T-cell (primary cell): ENCODE measurements around the gene TAS2R14. TPM values are rescaled to one million over a fixed set of nuclear protein-coding genes. Genes with fewer than 3 reads are reported as not detected.

ENCODE experiments used
- ATAC-seq, 4 experiments: fragments of 200-7000 bp in 3 of 4; fragments of 150-1000 bp in 1 of 4; cut with Tn5 transposase; replicated peaks in 1 of 4; 1 replicate in 3 of 4; 2 replicates in 1 of 4; pipeline ENCODE4 v1.10.0; 2021; ENCODE audit warnings: moderate library complexity in 3 of 4, mild to moderate bottlenecking in 2 of 4, moderate number of reproducible peaks in 1 of 4
- CTCF ChIA-PET, 2 donors: fragments of 300-600 bp; sonication (Branson Sonifier 250); formaldehyde crosslinking; loops; one replicate each; lab custom pipeline; 2022; ENCODE audit warnings: antibody characterized with exemption in 2 of 2; lab: Charles Lee
- POLR2A ChIA-PET, 2 donors: fragments of 300-600 bp; sonication (Branson Sonifier 250); formaldehyde crosslinking; loops; one replicate each; lab custom pipeline; 2022; ENCODE audit warnings: antibody characterized with exemption in 2 of 2; lab: Charles Lee
- DNase-seq, 35 experiments: peaks; one replicate each; pipeline versions ENCODE4 v3.0.0 to v3.0.0-alpha.2; 2013 to 2023
- H3K27ac ChIP-seq: one replicate; pipeline ENCODE4 v1.5.1; 2013; ENCODE audit warnings: low read length
- H3K27me3 ChIP-seq, 2 experiments: replicated peaks in 1 of 2; 1 replicate in 1 of 2; 2 replicates in 1 of 2; pipeline versions ENCODE4 v1.6.1 to v1.7.0; 2013; ENCODE audit warnings: low read length in 1 of 2, mixed read lengths in 1 of 2; ENCODE audit not compliant: control insufficient read depth in 2 of 2, insufficient read depth in 2 of 2; ENCODE audit errors: extremely low read depth in 1 of 2
- H3K36me3 ChIP-seq, 2 donors: 1 replicate in 1 of 2; 2 replicates in 1 of 2; pipeline versions ENCODE4 v1.6.1 to v1.7.0; 2013; ENCODE audit warnings: low read length in 1 of 2; ENCODE audit not compliant: control insufficient read depth in 2 of 2, insufficient read depth in 1 of 2; ENCODE audit errors: extremely low read depth in 1 of 2
- H3K4me1 ChIP-seq, 2 experiments: 1 replicate in 1 of 2; 2 replicates in 1 of 2; pipeline versions ENCODE4 v1.6.1 to v1.7.0; 2013; ENCODE audit warnings: low read length in 2 of 2, mixed read lengths in 1 of 2; ENCODE audit not compliant: insufficient read depth in 2 of 2, control insufficient read depth in 1 of 2; ENCODE audit errors: extremely low read depth in 1 of 2
- H3K4me3 ChIP-seq, 2 donors: 1 replicate in 1 of 2; 2 replicates in 1 of 2; pipeline versions ENCODE4 v1.5.1 to v1.7.0; 2013; ENCODE audit warnings: mild to moderate bottlenecking in 2 of 2, low read length in 1 of 2, moderate library complexity in 1 of 2; ENCODE audit not compliant: control insufficient read depth in 1 of 2; ENCODE audit errors: extremely low read depth in 1 of 2
- H3K9me3 ChIP-seq: 2 replicates; pipeline ENCODE4 v1.7.0; 2013
- H3K27ac Mint-ChIP-seq, 2 donors: one replicate each; pipeline ENCODE4 v1.8.0; 2020 to 2021; ENCODE audit warnings: mild to moderate bottlenecking in 2 of 2, mixed read lengths in 2 of 2
- H3K27me3 Mint-ChIP-seq, 2 donors: one replicate each; pipeline ENCODE4 v1.8.0; 2021 to 2022; ENCODE audit warnings: mixed read lengths in 2 of 2
- H3K36me3 Mint-ChIP-seq: one replicate; pipeline ENCODE4 v1.8.0; 2021; ENCODE audit warnings: mixed read lengths
- H3K4me1 Mint-ChIP-seq, 3 donors: one replicate each; pipeline ENCODE4 v1.8.0; 2020 to 2022; ENCODE audit warnings: mixed read lengths in 3 of 3, mild to moderate bottlenecking in 1 of 3
- H3K4me3 Mint-ChIP-seq, 3 donors: one replicate each; pipeline ENCODE4 v1.8.0; 2020 to 2022; ENCODE audit warnings: mild to moderate bottlenecking in 3 of 3, mixed read lengths in 3 of 3, moderate library complexity in 3 of 3
- H3K9me3 Mint-ChIP-seq, 3 donors: one replicate each; pipeline ENCODE4 v1.8.0; 2020 to 2022; ENCODE audit warnings: mixed read lengths in 3 of 3
- WGBS: methylation state at CpG from one replicate; pipeline ENCODE4 v1.1.5; 2013; ENCODE audit warnings: missing lambda C conversion rate; ENCODE audit not compliant: insufficient coverage; 5-methylcytosine and 5-hydroxymethylcytosine counted together
- total RNA-seq, 35 experiments: library from RNA in 6 of 35; stranded (reverse) in 6 of 35; fragments of 120-200 nt in 1 of 35; gene quantifications; one replicate each; pipeline versions ENCODE4 v1.2.1 to v1.2.4 and lab custom pipeline; 2013 to 2026

The TAS2R14 gene
- 1 to 10 TPM; 2.4 to 3.5 (median 2.7) TPM for total RNA-seq
- 4.2 TPM for total RNA-seq (2013)
- 0.19 to 3.3 (median 1.4) reads per million in 29 experiments for total RNA-seq (lab: John Stamatoyannopoulos, UW)

- H3K9me3 Mint-ChIP-seq = no peaks in the 10 kb centered on the region
- ChIA-PET POLR2A (interaction anchor here in 1 of 2 donors (0.7 kb wide), 1 partner anchor 25 kb away, joined by 5 read pairs; no protein-coding TSS in a partner anchor), CTCF (no interaction called here)
- Histone ChIP-seq H3K4me1 (no peaks in the 10 kb centered on the region), H3K27me3 (no peaks in the 10 kb centered on the region), H3K4me3 (no peak within 1 kb of the TSS), H3K27ac (no peak within 1 kb of the TSS), H3K9me3 (no peaks in the 10 kb centered on the region), H3K36me3 (no peaks in the 10 kb centered on the region)
- ATAC-seq (no peak), DNase-seq (no peak)
- H3K36me3 Mint-ChIP-seq = peaks cover 12% of the 10 kb centered on the region
- H3K4me1 Mint-ChIP-seq = peaks cover 0 to 6% (median 6%) of the 10 kb centered on the region in 3 donors
- H3K27ac Mint-ChIP-seq = no peak within 1 kb of the TSS
- 100% methylated on average over 1 of the region's 1 CpG for WGBS
- no peaks in the 10 kb centered on the region for H3K27me3 Mint-ChIP-seq
- no peak within 1 kb of the TSS for H3K4me3 Mint-ChIP-seq
Observed at GRCh38 chr12:10939163-10939562, at the start of gene TAS2R14. TSS of gene TAS2R14 (minus strand) at chr12:10939263. CDS start at chr12:10939207, 56 bp downstream.

GRCh38 chr12:10986812-10987211 is 47.7 kb upstream of the TAS2R14 start, which contains the start of gene TAS2R50:
TSS of gene TAS2R50 (minus strand) at chr12:10986912. CDS start at chr12:10986860, 52 bp downstream.
- Mint-ChIP-seq H3K27ac (no peak within 1 kb of the TSS), H3K4me3 (no peak within 1 kb of the TSS), H3K9me3 (peaks cover 0 to 11% (median 10%) of the 10 kb centered on the region in 3 donors), H3K36me3 (peaks cover 16% of the 10 kb centered on the region), H3K27me3 (no peaks in the 10 kb centered on the region), H3K4me1 (peaks cover 13 to 27% (median 27%) of the 10 kb centered on the region in 3 donors)
- no peak for DNase-seq
- Histone ChIP-seq H3K27ac (no peak within 1 kb of the TSS), H3K4me1 (peaks cover 14 to 15% of the 10 kb centered on the region in 2 experiments), H3K27me3 (no peaks in the 10 kb centered on the region), H3K4me3 (no peak within 1 kb of the TSS), H3K36me3 (peaks cover 0 to 4% of the 10 kb centered on the region in 2 donors), H3K9me3 (peaks cover 2% of the 10 kb centered on the region)
- ChIA-PET CTCF (no interaction called here), POLR2A (no interaction called here)
- no CpG with 5 or more reads among the region's 2 CpGs for WGBS
- ATAC-seq = no peak

- H3K27ac Mint-ChIP-seq = no peak overlapping the region
- H3K27me3 ChIP-seq = peaks cover 0 to 5% of the 10 kb centered on the region in 2 experiments
- no peaks in the 10 kb centered on the region for H3K36me3 ChIP-seq
- WGBS = no CpG with 5 or more reads among the region's 5 CpGs
- H3K27me3 Mint-ChIP-seq = no peaks in the 10 kb centered on the region
- peaks cover 17 to 18% of the 10 kb centered on the region in 2 experiments for H3K4me1 ChIP-seq
- DNase-seq (peak in 33 of 35 experiments; percentile 6 to 80 (median 49)), ATAC-seq (peak; percentile 90 to 98 (median 97))
- peaks cover 6% of the 10 kb centered on the region for H3K36me3 Mint-ChIP-seq
- no peaks in the 10 kb centered on the region for H3K9me3 ChIP-seq
- peaks cover 19 to 49% (median 46%) of the 10 kb centered on the region in 3 donors for H3K4me1 Mint-ChIP-seq
- POLR2A ChIA-PET = no interaction called here
- H3K4me3 Mint-ChIP-seq = no peak overlapping the region
- CTCF ChIA-PET = interaction anchor here in 1 of 2 donors (0.7 to 1.0 kb wide), 2 partner anchors 92 to 563 kb away, joined by 3 read pairs; no protein-coding TSS in a partner anchor
- H3K9me3 Mint-ChIP-seq = no peaks in the 10 kb centered on the region
- H3K27ac ChIP-seq = no peak overlapping the region
- no peak overlapping the region for H3K4me3 ChIP-seq
Observed at GRCh38 chr12:10982244-10982643, 43.2 kb upstream of the TAS2R14 start.

- ATAC-seq = no peak
- H3K9me3 Mint-ChIP-seq = no peaks in the 10 kb centered on the region
- H3K27me3 Mint-ChIP-seq = no peaks in the 10 kb centered on the region
- CTCF ChIA-PET = interaction anchor here in 1 of 2 donors (0.6 kb wide), 1 partner anchor 581 kb away, joined by 5 read pairs; no protein-coding TSS in a partner anchor
- H3K4me3 ChIP-seq = no peak overlapping the region
- no peaks in the 10 kb centered on the region for H3K9me3 ChIP-seq
- no peaks in the 10 kb centered on the region for H3K4me1 ChIP-seq
- peaks cover 13 to 23% (median 20%) of the 10 kb centered on the region in 3 donors for H3K4me1 Mint-ChIP-seq
- H3K4me3 Mint-ChIP-seq = no peak overlapping the region
- no peak overlapping the region for H3K27ac Mint-ChIP-seq
- H3K27me3 ChIP-seq = no peaks in the 10 kb centered on the region
- H3K27ac ChIP-seq = no peak overlapping the region
- 100% methylated on average over 1 of the region's 3 CpGs for WGBS
- H3K36me3 Mint-ChIP-seq = peaks cover 13% of the 10 kb centered on the region
- no peak for DNase-seq
- peaks cover 0 to 3% of the 10 kb centered on the region in 2 donors for H3K36me3 ChIP-seq
- POLR2A ChIA-PET = no interaction called here
Observed at GRCh38 chr12:10974965-10975364, 35.9 kb upstream of the TAS2R14 start.

- ATAC-seq (no peak), DNase-seq (no peak)
- Mint-ChIP-seq H3K9me3 (no peaks in the 10 kb centered on the region), H3K4me3 (no peak overlapping the region), H3K4me1 (peaks cover 0 to 7% (median 0%) of the 10 kb centered on the region in 3 donors), H3K36me3 (peaks cover 30% of the 10 kb centered on the region), H3K27ac (no peak overlapping the region), H3K27me3 (no peaks in the 10 kb centered on the region)
- ChIA-PET CTCF (no interaction called here), POLR2A (no interaction called here)
- no peaks in the 10 kb centered on the region for H3K9me3 ChIP-seq
- no peak overlapping the region for H3K27ac ChIP-seq
- H3K27me3 ChIP-seq = no peaks in the 10 kb centered on the region
- peaks cover 0 to 3% of the 10 kb centered on the region in 2 donors for H3K36me3 ChIP-seq
- WGBS = 91% methylated on average over 8 of the region's 15 CpGs
- H3K4me3 ChIP-seq = no peak overlapping the region
- no peaks in the 10 kb centered on the region for H3K4me1 ChIP-seq
Observed at GRCh38 chr12:10968765-10969456, 29.8 kb upstream of the TAS2R14 start.

- H3K27me3 ChIP-seq = no peaks in the 10 kb centered on the region
- H3K36me3 ChIP-seq = no peaks in the 10 kb centered on the region
- Mint-ChIP-seq H3K9me3 (no peaks in the 10 kb centered on the region), H3K4me1 (peaks cover 0 to 8% (median under 1%) of the 10 kb centered on the region in 3 donors), H3K27ac (no peak overlapping the region), H3K36me3 (peaks cover 23% of the 10 kb centered on the region), H3K4me3 (no peak overlapping the region), H3K27me3 (no peaks in the 10 kb centered on the region)
- CTCF ChIA-PET = no interaction called here
- DNase-seq (no peak), ATAC-seq (no peak)
- no peak overlapping the region for H3K4me3 ChIP-seq
- H3K9me3 ChIP-seq = no peaks in the 10 kb centered on the region
- WGBS = no CpG with 5 or more reads among the region's 2 CpGs
- H3K27ac ChIP-seq = no peak overlapping the region
- no peaks in the 10 kb centered on the region for H3K4me1 ChIP-seq
- POLR2A ChIA-PET = no interaction called here
Observed at GRCh38 chr12:10967409-10967808, 28.3 kb upstream of the TAS2R14 start.
